Endodermal cell (in vitro differentiated cells): Measurements from ENCODE around the gene DIO1. TPM values are rescaled to one million over a fixed set of nuclear protein-coding genes. Genes with fewer than 3 reads are reported as not detected.

Source experiments
- DNase-seq: peaks from one replicate; pipeline ENCODE4 v3.0.0-alpha.2; 2017
- H3K27ac ChIP-seq: 2 replicates; pipeline ENCODE4 v1.5.1; 2013; ENCODE audit warnings: mild to moderate bottlenecking, low read depth, low read length, moderate library complexity
- H3K27me3 ChIP-seq: 2 replicates; pipeline ENCODE4 v1.6.1; 2013; ENCODE audit warnings: mild to moderate bottlenecking, low read length, moderate library complexity; ENCODE audit not compliant: insufficient read depth, control insufficient read depth, poor library complexity, severe bottlenecking
- H3K36me3 ChIP-seq: 2 replicates; pipeline ENCODE4 v1.7.0; 2013; ENCODE audit warnings: mild to moderate bottlenecking, low read length, moderate library complexity; ENCODE audit not compliant: control insufficient read depth, insufficient read depth
- H3K4me1 ChIP-seq: one replicate; pipeline ENCODE4 v1.7.0; 2013; ENCODE audit warnings: low read length; ENCODE audit not compliant: control insufficient read depth, insufficient read depth
- H3K4me3 ChIP-seq: 2 replicates; pipeline ENCODE4 v1.5.1; 2013; ENCODE audit warnings: mild to moderate bottlenecking, low read length, moderate library complexity
- H3K9ac ChIP-seq: 2 replicates; pipeline ENCODE4 v1.6.1; 2013; ENCODE audit warnings: mild to moderate bottlenecking, low read length, moderate library complexity; ENCODE audit not compliant: poor library complexity, severe bottlenecking; ENCODE audit errors: extremely low read depth
- H3K9me3 ChIP-seq: 2 replicates; pipeline ENCODE4 v1.6.1; 2013; ENCODE audit warnings: mild to moderate bottlenecking, low read length, moderate library complexity; ENCODE audit not compliant: control insufficient read depth
- H3K27ac Mint-ChIP-seq: 2 replicates; pipeline ENCODE4 v1.8.0; 2020; ENCODE audit warnings: mixed read lengths
- H3K27me3 Mint-ChIP-seq: 2 replicates; pipeline ENCODE4 v1.8.0; 2021; ENCODE audit warnings: mild to moderate bottlenecking, mixed read lengths; ENCODE audit not compliant: insufficient read depth
- H3K36me3 Mint-ChIP-seq: 2 replicates; pipeline ENCODE4 v1.8.0; 2020; ENCODE audit warnings: low read depth, mixed read lengths
- H3K4me1 Mint-ChIP-seq: 2 replicates; pipeline ENCODE4 v1.8.0; 2020; ENCODE audit warnings: mixed read lengths
- H3K4me3 Mint-ChIP-seq: 2 replicates; pipeline ENCODE4 v1.8.0; 2020; ENCODE audit warnings: mild to moderate bottlenecking, moderate library complexity, mixed read lengths
- H3K9me3 Mint-ChIP-seq: 2 replicates; pipeline ENCODE4 v1.8.0; 2020; ENCODE audit warnings: mild to moderate bottlenecking, mixed read lengths
- CTCF ChIP-seq: fragments of 200-600 bp; sonication (generic); conservative IDR thresholded peaks from 2 replicates; pipeline ENCODE4 v1.5.0; 2021; ENCODE audit warnings: antibody characterized with exemption, mild to moderate bottlenecking
- WGBS, 2 experiments: methylation state at CpG; one replicate each; pipeline versions ENCODE4 v1.1.5 to v1.1.7; 2013; ENCODE audit warnings: missing lambda C conversion rate in 2 of 2, mixed read lengths in 1 of 2; ENCODE audit not compliant: insufficient coverage in 1 of 2, insufficient read length in 1 of 2; 5-methylcytosine and 5-hydroxymethylcytosine counted together
- total RNA-seq, 2 donors: library from RNA; stranded (reverse); fragmentation: NEBNext Ultra II Directional in 1 of 2; extraction: Animal tissue kit (Norgen Biotek cat#: 25700) in 1 of 2; gene quantifications; 2 replicates in 1 of 2; 3 replicates in 1 of 2; pipeline ENCODE4 v1.2.1, GENCODE V29; 2021

Gene DIO1
- total RNA-seq, 2 donors from 2014 or later, result not detected

- no peaks in the 10 kb centered on the region for H3K27me3 ChIP-seq
- peaks cover 3% of the 10 kb centered on the region for H3K9me3 Mint-ChIP-seq
- H3K4me1 ChIP-seq, result no peaks in the 10 kb centered on the region
- H3K4me1 Mint-ChIP-seq, result no peaks in the 10 kb centered on the region
- no peak overlapping the region for H3K27ac ChIP-seq
- H3K9me3 ChIP-seq, result peaks cover 16% of the 10 kb centered on the region
- H3K36me3 ChIP-seq, result peaks cover 46% of the 10 kb centered on the region
- 84 to 100% methylated on average over 1 to 3 of the region's 3 CpGs for WGBS, 2 experiments
- no peak overlapping the region for H3K9ac ChIP-seq
- H3K4me3 Mint-ChIP-seq, result no peak overlapping the region
- no peak overlapping the region for H3K4me3 ChIP-seq
- DNase-seq, result no peak
- no peaks in the 10 kb centered on the region for H3K27me3 Mint-ChIP-seq
- no peak overlapping the region for H3K27ac Mint-ChIP-seq
- TF ChIP-seq CTCF, result no peak
- peaks cover 51% of the 10 kb centered on the region for H3K36me3 Mint-ChIP-seq
Measured at GRCh38 chr1:53919675-53920066, 25.7 kb downstream of the DIO1 start.

- 100% methylated on average over 2 of the region's 2 CpGs; no CpG with 5 or more reads in 1 of the 2 experiments for WGBS, 2 experiments
- H3K27me3 Mint-ChIP-seq, result no peaks in the 10 kb centered on the region
- Histone ChIP-seq H3K27me3 (no peaks in the 10 kb centered on the region), H3K4me3 (no peak overlapping the region), H3K9me3 (peaks cover 9% of the 10 kb centered on the region), H3K9ac (no peak overlapping the region), H3K27ac (no peak overlapping the region), H3K4me1 (peaks cover 9% of the 10 kb centered on the region), H3K36me3 (peaks cover 38% of the 10 kb centered on the region)
- peaks cover 10% of the 10 kb centered on the region for H3K4me1 Mint-ChIP-seq
- peaks cover 8% of the 10 kb centered on the region for H3K9me3 Mint-ChIP-seq
- H3K27ac Mint-ChIP-seq, result no peak overlapping the region
- peaks cover 51% of the 10 kb centered on the region for H3K36me3 Mint-ChIP-seq
- no peak for TF ChIP-seq CTCF
- no peak overlapping the region for H3K4me3 Mint-ChIP-seq
- DNase-seq, result no peak
Measured at GRCh38 chr1:53927376-53927881, 33.4 kb downstream of the DIO1 start.

- Histone ChIP-seq H3K4me1 (peaks cover 9% of the 10 kb centered on the region), H3K4me3 (no peak overlapping the region), H3K27ac (no peak overlapping the region), H3K27me3 (no peaks in the 10 kb centered on the region), H3K9me3 (peaks cover 29% of the 10 kb centered on the region), H3K36me3 (peaks cover 37% of the 10 kb centered on the region), H3K9ac (peak overlapping the region; percentile 29)
- Mint-ChIP-seq H3K9me3 (peaks cover 22% of the 10 kb centered on the region), H3K27me3 (no peaks in the 10 kb centered on the region), H3K36me3 (peaks cover 56% of the 10 kb centered on the region), H3K4me3 (no peak overlapping the region), H3K4me1 (peaks cover 10% of the 10 kb centered on the region), H3K27ac (peak overlapping the region; percentile 64)
- WGBS, 2 experiments, result 86% methylated on average over 2 of the region's 2 CpGs; no CpG with 5 or more reads in 1 of the 2 experiments
- DNase-seq, result no peak
- TF ChIP-seq CTCF, result no peak
Measured at GRCh38 chr1:53929246-53929960, 35.4 kb downstream of the DIO1 start.
